Measurements from ENCODE around the gene CHMP2B. TPM values are rescaled to one million over a fixed set of nuclear protein-coding genes. Genes with fewer than 3 reads are reported as not detected.

CHMP2B gene
- total RNA-seq, 6 donors from 2014 or later, result 15.7 to 56.3 (median 38.9) TPM

- ATAC-seq (ENCODE audit: low FRiP score in 2 of 2), result no peak
- H3K4me3 ChIP-seq, result no peak overlapping the region
- WGBS, 2 donors, result 86 to 89% methylated on average over 2 of the region's 2 CpGs
Observed at GRCh38 chr3:87219611-87220010, 7.5 kb upstream of the CHMP2B start.

GRCh38 chr3:87225659-87226058, 1.4 kb upstream of the CHMP2B start:
- no peaks in the 10 kb centered on the region for H3K36me3 ChIP-seq
- H3K4me1 ChIP-seq, result peaks cover 16 to 27% (median 20%) of the 10 kb centered on the region in 4 donors
- peak in 1 of 2 donors; percentile 62 for DNase-seq
- ATAC-seq (ENCODE audit: low FRiP score in 2 of 2), result no peak
- no peak for TF ChIP-seq POLR2AphosphoS5 (IDR thresholded peaks at IDR 0.05)
- TF ChIP-seq POLR2A (IDR thresholded peaks at IDR 0.05), result no peak
- TF ChIP-seq EP300 (IDR thresholded peaks at IDR 0.05), result no peak
- no peak for TF ChIP-seq CTCF (IDR thresholded peaks at IDR 0.05)
- WGBS, 2 donors, result 54 to 66% methylated on average over 5 of the region's 5 CpGs
- no peak overlapping the region for H3K4me3 ChIP-seq
- no peak overlapping the region for H3K27ac ChIP-seq
- no peaks in the 10 kb centered on the region for H3K27me3 ChIP-seq
- H3K9me3 ChIP-seq, result no peaks in the 10 kb centered on the region

More at GRCh38 chr3:87219611-87220010, 7.5 kb upstream of the CHMP2B start:
- Histone ChIP-seq H3K9me3 (no peaks in the 10 kb centered on the region), H3K36me3 (no peaks in the 10 kb centered on the region), H3K4me1 (no peaks in the 10 kb centered on the region), H3K27ac (no peak overlapping the region), H3K27me3 (no peaks in the 10 kb centered on the region)
- DNase-seq, result no peak
- no peak for TF ChIP-seq POLR2A (IDR thresholded peaks at IDR 0.05)
- TF ChIP-seq CTCF (IDR thresholded peaks at IDR 0.05), result no peak
- TF ChIP-seq POLR2AphosphoS5 (IDR thresholded peaks at IDR 0.05), result no peak
- no peak for TF ChIP-seq EP300 (IDR thresholded peaks at IDR 0.05)

GRCh38 chr3:87227835-87228144, 681 bp downstream of the CHMP2B start:
- WGBS, 2 donors, result 0% methylated on average over 3 of the region's 3 CpGs
- peaks cover 16 to 30% (median 24%) of the 10 kb centered on the region in 4 donors for H3K4me1 ChIP-seq
- peak overlapping the region; percentile 95 to 98 (median 97) for H3K27ac ChIP-seq
- no peaks in the 10 kb centered on the region for H3K9me3 ChIP-seq
- TF ChIP-seq EP300 (IDR thresholded peaks at IDR 0.05), result no peak
- TF ChIP-seq CTCF (IDR thresholded peaks at IDR 0.05), result no peak
- TF ChIP-seq POLR2AphosphoS5 (IDR thresholded peaks at IDR 0.05), result no peak
- no peak for TF ChIP-seq POLR2A (IDR thresholded peaks at IDR 0.05)
- DNase-seq, result no peak
- H3K36me3 ChIP-seq, result no peaks in the 10 kb centered on the region
- peak in 1 of 2 donors; percentile 1 for ATAC-seq (ENCODE audit: low FRiP score in 2 of 2)
- H3K4me3 ChIP-seq, result peak overlapping the region; percentile 65 to 92 (median 88)
- H3K27me3 ChIP-seq, result no peaks in the 10 kb centered on the region

GRCh38 chr3:87228316-87228715, 1.2 kb downstream of the CHMP2B start:
- peak overlapping the region in 2 of 4 donors; percentile 98 for H3K27ac ChIP-seq

More at GRCh38 chr3:87228316-87228715, 1.2 kb downstream of the CHMP2B start:
- Histone ChIP-seq H3K4me3 (peak overlapping the region in 3 of 4 donors; percentile 88 to 92 (median 88)), H3K9me3 (no peaks in the 10 kb centered on the region), H3K27me3 (no peaks in the 10 kb centered on the region), H3K36me3 (no peaks in the 10 kb centered on the region), H3K4me1 (peaks cover 16 to 30% (median 24%) of the 10 kb centered on the region in 4 donors)
- no peak for ATAC-seq (ENCODE audit: low FRiP score in 2 of 2)
- no peak for DNase-seq
- WGBS, 2 donors, result 44 to 55% methylated on average over 1 of the region's 1 CpG
- TF ChIP-seq CTCF (IDR thresholded peaks at IDR 0.05) (no peak), POLR2AphosphoS5 (IDR thresholded peaks at IDR 0.05) (no peak), EP300 (IDR thresholded peaks at IDR 0.05) (no peak), POLR2A (IDR thresholded peaks at IDR 0.05) (no peak)

Measured in upper lobe of left lung (tissue), 6 donors.